GM18870 (cell line): ENCODE data around the gene CLIP2.
"Not testable (repeated sequence)": the region's sequence is repeated elsewhere in the genome, so short reads cannot be mapped to it uniquely, and the experiment has no call there.

Experiments
- ATAC-seq: cut with Tn5 transposase; IDR thresholded peaks from one replicate; pipeline ENCODE4 v1.9.1; 2021; ENCODE audit warnings: moderate library complexity; ENCODE audit not compliant: unreplicated experiment

Gene CLIP2

GRCh38 chr7:74401137-74401859 is 112.1 kb downstream of the CLIP2 start:
- ATAC-seq: no peak

- not testable (repeated sequence) for ATAC-seq
These were observed 113.5 kb downstream of the CLIP2 start for GRCh38 chr7:74402668-74403067.

GRCh38 chr7:74403521-74404387 is 114.5 kb downstream of the CLIP2 start:
- no peak for ATAC-seq

GRCh38 chr7:74404388-74404700 is 115.1 kb downstream of the CLIP2 start:
- ATAC-seq: no peak

GRCh38 chr7:74404741-74405140 is 115.5 kb downstream of the CLIP2 start:
- no peak for ATAC-seq

- no peak for ATAC-seq
These were observed 116.1 kb downstream of the CLIP2 start for GRCh38 chr7:74405191-74405898.

- ATAC-seq: no peak
These were observed 116.8 kb downstream of the CLIP2 start for GRCh38 chr7:74405899-74406512.

- no peak for ATAC-seq
These were observed 118.8 kb downstream of the CLIP2 start for GRCh38 chr7:74407958-74408357.

- no peak for ATAC-seq
These were observed 120.4 kb downstream of the CLIP2 start for GRCh38 chr7:74409571-74409970.

GRCh38 chr7:74410772-74411171 is 121.6 kb downstream of the CLIP2 start:
- no peak for ATAC-seq

GRCh38 chr7:74411571-74411970 is 122.4 kb downstream of the CLIP2 start:
- not testable (repeated sequence) for ATAC-seq

GRCh38 chr7:74412056-74412455 is 122.8 kb downstream of the CLIP2 start:
- ATAC-seq: no peak

- no peak for ATAC-seq
These were observed 123.4 kb downstream of the CLIP2 start for GRCh38 chr7:74412603-74413002.

GRCh38 chr7:74414595-74415333 is 125.6 kb downstream of the CLIP2 start:
- ATAC-seq: not testable (repeated sequence)

GRCh38 chr7:74417419-74417971 is 128.3 kb downstream of the CLIP2 start:
- ATAC-seq: no peak

- ATAC-seq: no peak
These were observed 128.9 kb downstream of the CLIP2 start for GRCh38 chr7:74418076-74418475.

- ATAC-seq: no peak
These were observed 129.3 kb downstream of the CLIP2 start for GRCh38 chr7:74418538-74418937.

GRCh38 chr7:74419232-74419631 is 130.0 kb downstream of the CLIP2 start:
- not testable (repeated sequence) for ATAC-seq

GRCh38 chr7:74420006-74420405 is 130.8 kb downstream of the CLIP2 start:
- no peak for ATAC-seq

GRCh38 chr7:74424291-74424880 is 135.2 kb downstream of the CLIP2 start:
- no peak for ATAC-seq
